Gastrocnemius medialis (tissue), 4 donors: Measurements from ENCODE around the gene CENPX. TPM values are rescaled to one million over a fixed set of nuclear protein-coding genes. Genes with fewer than 3 reads are reported as not detected.

ENCODE experiments used
- ATAC-seq, 2 donors: fragments of 150-250 bp; one replicate each; pipeline ENCODE4 v1.9.1; 2016
- DNase-seq, 2 donors: peaks; one replicate each; pipeline ENCODE4 v3.0.0-alpha.2; 2019
- H3K27ac ChIP-seq, 4 donors: fragments of 200-600 bp; sonication (generic); 1 replicate in 1 of 4; 2 replicates in 3 of 4; pipeline ENCODE4 v1.5.1; 2016 to 2018; ENCODE audit warnings: mild to moderate bottlenecking in 2 of 4, moderate library complexity in 1 of 4
- H3K27me3 ChIP-seq, 3 donors: fragments of 200-600 bp; sonication (generic) in 2 of 3; 1 replicate in 1 of 3; 2 replicates in 2 of 3; pipeline versions ENCODE4 v1.5.1 to v1.6.0; 2016 to 2019; ENCODE audit warnings: mild to moderate bottlenecking in 1 of 3, moderate library complexity in 1 of 3
- H3K36me3 ChIP-seq, 2 donors: fragments of 200-600 bp; sonication (generic) in 1 of 2; one replicate each; pipeline ENCODE4 v1.5.1; 2017 to 2018
- H3K4me1 ChIP-seq, 2 donors: fragments of 200-600 bp; sonication (generic) in 1 of 2; one replicate each; pipeline ENCODE4 v1.5.1; 2016 to 2017; ENCODE audit warnings: mild to moderate bottlenecking in 2 of 2
- H3K4me3 ChIP-seq, 4 donors: fragments of 200-600 bp; sonication (generic) in 3 of 4; 1 replicate in 1 of 4; 2 replicates in 3 of 4; pipeline ENCODE4 v1.5.1; 2016 to 2019; ENCODE audit warnings: mild to moderate bottlenecking in 2 of 4
- H3K9me3 ChIP-seq, 3 donors: fragments of 200-600 bp; sonication (generic) in 2 of 3; 1 replicate in 1 of 3; 2 replicates in 2 of 3; pipeline ENCODE4 v1.5.1; 2016 to 2019
- CTCF ChIP-seq, 5 experiments: fragments of 450-650 bp in 3 of 5; fragments of 200-600 bp in 2 of 5; sonication (generic) in 2 of 5; IDR thresholded peaks in 4 of 5; conservative IDR thresholded peaks in 1 of 5; 1 replicate in 4 of 5; 2 replicates in 1 of 5; pipeline ENCODE4 v1.5.1; 2016 to 2019; ENCODE audit warnings: antibody characterized with exemption in 5 of 5, mild to moderate bottlenecking in 3 of 5, moderate library complexity in 3 of 5
- POLR2A ChIP-seq, 2 donors: fragments of 450-650 bp; IDR thresholded peaks; one replicate each; pipeline ENCODE4 v1.6.1; 2017; ENCODE audit warnings: antibody characterized with exemption in 2 of 2, mild to moderate bottlenecking in 2 of 2, moderate library complexity in 2 of 2
- in situ Hi-C, 4 donors: fragments of 200-750 bp; cut with MboI; loops; one replicate each; pipeline versions ENCODE4 v1.15.0 to v1.8.0; 2017; ENCODE audit warnings: low sequenced_read_pairs in 4 of 4
- intact Hi-C: fragments of 100-400 bp; cut with DNase I; formaldehyde crosslinking; loops from one replicate; pipeline ENCODE4 v1.15.1; 2023; ENCODE audit warnings: low total_unique reads
- total RNA-seq, 4 donors: library from RNA; depleted of rRNA; stranded (reverse); fragments of >200 nt; gene quantifications; one replicate each; pipeline versions ENCODE4 v1.1.0 to v1.2.3, GENCODE V29; 2016

CENPX gene
- total RNA-seq, 4 donors from 2014 or later = 41.2 to 62.7 (median 57.0) TPM

- ATAC-seq (no peak), DNase-seq (peak in 1 of 2 donors; percentile 48)
- Histone ChIP-seq H3K36me3 (peaks cover 0 to 5% of the 10 kb centered on the region in 2 donors), H3K27ac (peak overlapping the region; percentile 90 to 96 (median 94)), H3K27me3 (no peaks in the 10 kb centered on the region), H3K4me3 (peak overlapping the region; percentile 75 to 95 (median 88)), H3K9me3 (no peaks in the 10 kb centered on the region), H3K4me1 (peaks cover 11 to 18% of the 10 kb centered on the region in 2 donors)
- intact Hi-C loops (loop anchor here (5.0 kb wide), 1 partner anchor 106 kb away; the partner anchor contains the start of gene ARHGDIA), in situ Hi-C loops (no loop called here)
- TF ChIP-seq POLR2A (IDR thresholded peaks at IDR 0.05) (no peak), CTCF (IDR thresholded peaks at IDR 0.05 in 4 of 5, conservative IDR thresholded peaks at IDR 0.05 in 1 of 5) (no peak)
These were observed 44.0 kb downstream of the CENPX start for GRCh38 chr17:81978524-81979298.

DNA sequence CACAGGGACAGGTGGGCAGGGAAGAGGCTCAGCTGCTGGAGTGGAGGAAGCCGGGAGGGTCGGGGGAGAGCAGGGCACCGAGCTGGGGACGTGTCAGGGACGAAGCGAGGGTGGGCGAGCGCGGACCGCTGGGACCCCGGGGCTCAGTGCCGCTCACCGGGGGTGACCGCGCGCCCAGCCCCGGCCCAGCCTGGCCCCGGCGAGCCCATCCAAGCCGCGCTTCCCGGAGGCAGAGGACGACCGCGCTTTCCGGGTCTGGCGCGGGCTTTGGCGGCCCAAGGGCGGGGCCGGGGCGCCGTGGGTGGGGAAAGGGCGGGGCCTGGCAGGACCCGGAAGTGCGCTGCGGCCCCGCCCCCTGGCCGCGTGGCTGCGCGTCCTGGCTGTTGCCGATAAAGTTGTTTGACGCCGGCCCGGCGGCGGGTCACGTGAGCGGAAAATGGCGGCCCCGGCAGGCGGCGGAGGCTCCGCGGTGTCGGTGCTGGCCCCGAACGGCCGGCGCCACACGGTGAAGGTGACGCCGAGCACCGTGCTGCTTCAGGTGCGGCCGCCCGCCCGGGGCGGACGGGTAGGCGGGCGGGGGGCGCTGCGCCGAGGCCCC lies 45.4 kb downstream of the CENPX start, which contains the start of gene ASPSCR1:
ASPSCR1 (plus strand) TSS at position 419 of the 598 bp plus-strand sequence; CDS start at position 437, 18 bp downstream.
- intact Hi-C loops = loop anchor here (1.0 to 5.0 kb wide), 3 partner anchors 15 to 105 kb away; partner anchors contain the start of genes ARHGDIA and LRRC45

DNA sequence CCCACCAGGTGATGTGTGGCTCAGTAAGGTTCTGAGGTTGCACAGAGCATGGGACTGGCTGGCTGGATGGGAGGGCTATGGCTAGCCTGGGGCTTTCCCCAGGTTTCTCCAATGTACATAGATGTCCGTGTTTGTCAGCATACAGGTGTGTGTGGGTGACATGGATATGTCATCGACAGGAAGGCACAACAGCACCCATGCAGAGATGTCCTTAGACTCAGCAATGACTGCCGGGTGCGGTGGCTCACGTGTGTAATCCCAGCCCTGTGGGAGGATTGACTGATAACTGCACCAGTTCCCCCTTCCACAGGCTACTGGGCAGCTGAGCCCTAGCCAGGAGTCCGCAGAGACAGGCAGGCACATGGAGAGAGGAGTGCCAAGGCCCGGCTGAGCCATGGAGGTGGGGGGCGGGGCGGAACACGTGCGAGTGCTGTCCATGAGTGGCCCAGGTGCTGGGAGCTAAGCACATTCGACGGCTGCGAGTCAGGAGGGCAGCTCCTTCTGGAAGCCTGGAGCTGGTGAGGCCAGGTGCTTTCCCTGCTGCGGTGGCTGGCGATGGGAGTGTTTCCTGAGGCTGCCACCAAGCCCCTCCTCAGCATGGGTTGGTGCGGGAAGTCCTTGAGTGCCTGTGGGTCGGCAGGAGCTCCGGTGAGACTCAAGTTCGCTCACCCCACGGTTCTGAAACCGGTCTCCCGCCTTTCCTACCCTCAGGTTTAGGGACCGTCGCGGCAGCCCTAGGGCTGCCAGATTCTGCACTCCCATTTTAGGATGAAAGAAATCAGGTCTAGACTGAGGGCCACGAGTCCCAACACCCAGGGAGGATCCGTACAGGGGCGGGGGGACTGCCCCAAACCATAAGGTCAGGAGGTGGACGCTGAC lies 46.1 kb downstream of the CENPX start:
- in situ Hi-C loops = no loop called here
- intact Hi-C loops = loop anchor here (1.0 to 5.0 kb wide), 3 partner anchors 14 to 104 kb away; partner anchors contain the start of genes ARHGDIA and LRRC45
- H3K27me3 ChIP-seq = no peaks in the 10 kb centered on the region
- H3K27ac ChIP-seq = peak overlapping the region; percentile 90 to 96 (median 94)
- H3K4me1 ChIP-seq = peaks cover 11 to 18% of the 10 kb centered on the region in 2 donors
- ATAC-seq = peak; percentile 31 to 37
- H3K9me3 ChIP-seq = no peaks in the 10 kb centered on the region
- H3K36me3 ChIP-seq = peaks cover 0 to 5% of the 10 kb centered on the region in 2 donors
- TF ChIP-seq POLR2A (IDR thresholded peaks at IDR 0.05) (no peak), CTCF (IDR thresholded peaks at IDR 0.05 in 4 of 5, conservative IDR thresholded peaks at IDR 0.05 in 1 of 5) (no peak)
- peak in 1 of 2 donors; percentile 66 for DNase-seq
- peak overlapping the region; percentile 75 to 95 (median 88) for H3K4me3 ChIP-seq

More for the DNA sequence above, 45.4 kb downstream of the CENPX start, which contains the start of gene ASPSCR1:
- in situ Hi-C loops = no loop called here
- no peaks in the 10 kb centered on the region for H3K9me3 ChIP-seq
- DNase-seq (peak; percentile 78 to 87), ATAC-seq (peak; percentile 91 to 95)
- H3K27ac ChIP-seq = peak within 1 kb of the TSS; percentile 90 to 96 (median 94)
- H3K4me1 ChIP-seq = peaks cover 11 to 18% of the 10 kb centered on the region in 2 donors
- H3K27me3 ChIP-seq = no peaks in the 10 kb centered on the region
- peak; percentile 78 to 89 for TF ChIP-seq POLR2A (IDR thresholded peaks at IDR 0.05)
- TF ChIP-seq CTCF (IDR thresholded peaks at IDR 0.05 in 4 of 5, conservative IDR thresholded peaks at IDR 0.05 in 1 of 5) = peak in 2 of 5 experiments; percentile 22 to 29
- peaks cover 0 to 5% of the 10 kb centered on the region in 2 donors for H3K36me3 ChIP-seq
- H3K4me3 ChIP-seq = peak within 1 kb of the TSS; percentile 75 to 95 (median 88)

GRCh38 chr17:81973432-81973831 lies 49.2 kb downstream of the CENPX start:
- Histone ChIP-seq H3K27me3 (no peaks in the 10 kb centered on the region), H3K9me3 (no peaks in the 10 kb centered on the region), H3K4me3 (no peak overlapping the region), H3K36me3 (no peaks in the 10 kb centered on the region), H3K4me1 (peaks cover 6 to 12% of the 10 kb centered on the region in 2 donors), H3K27ac (no peak overlapping the region)
- in situ Hi-C loops (no loop called here), intact Hi-C loops (no loop called here)
- TF ChIP-seq POLR2A (IDR thresholded peaks at IDR 0.05) = no peak
- no peak for TF ChIP-seq CTCF (IDR thresholded peaks at IDR 0.05 in 4 of 5, conservative IDR thresholded peaks at IDR 0.05 in 1 of 5)
- DNase-seq (no peak), ATAC-seq (no peak)
